H1 (cell line): ENCODE results near the gene KDR. TPM values are rescaled to one million over a fixed set of nuclear protein-coding genes. Genes with fewer than 3 reads are reported as not detected.

ENCODE experiments used
- CTCF ChIA-PET: fragments of 300-600 bp; sonication (Branson Sonifier 250); formaldehyde crosslinking; loops from one replicate; lab custom pipeline; 2021; ENCODE audit not compliant: partially characterized antibody; lab: Charles Lee
- POLR2A ChIA-PET: fragments of 300-600 bp; sonication (Branson Sonifier 250); formaldehyde crosslinking; loops from one replicate; lab custom pipeline; 2021; ENCODE audit warnings: inconsistent platforms; ENCODE audit not compliant: partially characterized antibody; lab: Charles Lee
- DNase-seq, 2 experiments: peaks; one replicate each; pipeline versions ENCODE4 v3.0.0 to v3.0.0-alpha.2; 2010 to 2022; ENCODE audit warnings: low spot score in 2 of 2, low read depth in 1 of 2, mixed read lengths in 1 of 2
- FAIRE-seq: peaks from 2 replicates; lab custom pipeline; 2011; peaks lifted over from hg19 to GRCh38; lab: Jason Lieb, UNC
- H2AFZ ChIP-seq: 2 replicates; pipeline ENCODE4 v1.8.1; 2012; ENCODE audit warnings: low read length, inconsistent platforms
- H2AK5ac ChIP-seq: 2 replicates; pipeline ENCODE4 v1.6.1; 2013; ENCODE audit warnings: low read depth, low read length
- H2BK120ac ChIP-seq: replicated peaks from 2 replicates; pipeline ENCODE3; 2013; ENCODE audit warnings: low read depth, low read length, inconsistent platforms
- H2BK12ac ChIP-seq: 2 replicates; pipeline ENCODE4 v1.6.1; 2013; ENCODE audit warnings: low read depth, low read length
- H2BK15ac ChIP-seq: 2 replicates; pipeline ENCODE4 v1.6.1; 2013; ENCODE audit warnings: low read length
- H2BK20ac ChIP-seq: 2 replicates; pipeline ENCODE4 v1.6.1; 2013; ENCODE audit warnings: low read length
- H2BK5ac ChIP-seq: 2 replicates; pipeline ENCODE4 v1.6.1; 2013; ENCODE audit warnings: low read depth, low read length
- H3K14ac ChIP-seq: 2 replicates; pipeline ENCODE4 v1.6.1; 2013; ENCODE audit warnings: inconsistent platforms; ENCODE audit not compliant: insufficient read length
- H3K18ac ChIP-seq: 2 replicates; pipeline ENCODE4 v1.6.1; 2013; ENCODE audit warnings: low read length; ENCODE audit errors: extremely low read depth
- H3K23ac ChIP-seq: 2 replicates; pipeline ENCODE4 v1.6.1; 2013; ENCODE audit warnings: inconsistent platforms; ENCODE audit not compliant: insufficient read length
- H3K23me2 ChIP-seq: 2 replicates; pipeline ENCODE4 v1.6.1; 2013; ENCODE audit warnings: low read depth, low read length
- H3K27ac ChIP-seq: 2 replicates; pipeline ENCODE4 v1.6.1; 2011; ENCODE audit warnings: low read depth, low read length, inconsistent platforms
- H3K27me3 ChIP-seq, 4 experiments: replicated peaks in 1 of 4; 1 replicate in 1 of 4; 2 replicates in 3 of 4; pipeline versions ENCODE4 v1.6.1 to v1.8.1; 2011 to 2013; ENCODE audit warnings: low read length in 3 of 4, mild to moderate bottlenecking in 3 of 4, inconsistent platforms in 2 of 4, mixed read lengths in 2 of 4, moderate library complexity in 1 of 4; ENCODE audit not compliant: control insufficient read depth in 3 of 4, insufficient read depth in 3 of 4; ENCODE audit errors: extremely low read depth in 1 of 4
- H3K36me3 ChIP-seq, 4 experiments: 2 replicates each; pipeline versions ENCODE4 v1.6.1 to v1.8.1; 2011 to 2013; ENCODE audit warnings: mild to moderate bottlenecking in 4 of 4, low read length in 3 of 4, moderate library complexity in 2 of 4, control low read depth in 1 of 4, inconsistent platforms in 1 of 4; ENCODE audit not compliant: insufficient read depth in 4 of 4, control insufficient read depth in 2 of 4
- H3K4ac ChIP-seq: replicated peaks from 2 replicates; pipeline ENCODE3; 2013; ENCODE audit warnings: low read length, low read depth, mixed read lengths, inconsistent platforms; ENCODE audit not compliant: insufficient read length
- H3K4me1 ChIP-seq, 4 experiments: replicated peaks in 1 of 4; 1 replicate in 1 of 4; 2 replicates in 3 of 4; pipeline versions ENCODE4 v1.6.1 to v1.8.1; 2011 to 2013; ENCODE audit warnings: low read length in 3 of 4, inconsistent platforms in 2 of 4, mixed read lengths in 1 of 4; ENCODE audit not compliant: insufficient read depth in 4 of 4, control insufficient read depth in 3 of 4
- H3K4me2 ChIP-seq, 2 experiments: 2 replicates each; pipeline versions ENCODE4 v1.6.1 to v1.8.1; 2011 to 2013; ENCODE audit warnings: low read depth in 2 of 2, low read length in 2 of 2, control low read depth in 1 of 2, inconsistent platforms in 1 of 2, mild to moderate bottlenecking in 1 of 2; ENCODE audit not compliant: insufficient read depth in 1 of 2
- H3K4me3 ChIP-seq, 4 experiments: fragments of 200-600, 300-600 bp in 1 of 4; sonication (generic), shearing (Covaris generic), sonication (Bioruptor Twin) in 1 of 4; 2 replicates each; pipeline versions ENCODE4 v1.5.1 to v1.8.1; 2011 to 2016; ENCODE audit warnings: low read length in 4 of 4, low read depth in 3 of 4, control low read depth in 2 of 4, inconsistent platforms in 2 of 4, mild to moderate bottlenecking in 2 of 4, mixed read lengths in 1 of 4, moderate library complexity in 1 of 4; ENCODE audit not compliant: insufficient read depth in 2 of 4; ENCODE audit errors: extremely low read depth in 1 of 4
- H3K56ac ChIP-seq: replicated peaks from 2 replicates; pipeline ENCODE3; 2013; ENCODE audit warnings: low read depth, mild to moderate bottlenecking, mixed read lengths, low read length, inconsistent platforms; ENCODE audit not compliant: insufficient read length
- H3K79me1 ChIP-seq: 2 replicates; pipeline ENCODE4 v1.6.1; 2013; ENCODE audit warnings: low read depth, low read length, control low read depth
- H3K79me2 ChIP-seq, 2 experiments: 2 replicates each; pipeline versions ENCODE4 v1.6.1 to v1.8.1; 2012 to 2013; ENCODE audit warnings: low read length in 2 of 2, mild to moderate bottlenecking in 2 of 2, inconsistent platforms in 1 of 2; ENCODE audit not compliant: insufficient read depth in 2 of 2, control insufficient read depth in 1 of 2
- H3K9ac ChIP-seq, 4 experiments: replicated peaks in 1 of 4; 1 replicate in 1 of 4; 2 replicates in 3 of 4; pipeline versions ENCODE4 v1.6.1 to v1.8.1; 2011 to 2013; ENCODE audit warnings: low read depth in 3 of 4, low read length in 3 of 4, control low read depth in 2 of 4, mild to moderate bottlenecking in 2 of 4, moderate library complexity in 2 of 4, inconsistent platforms in 1 of 4; ENCODE audit errors: extremely low read depth in 1 of 4
- H3K9me3 ChIP-seq, 2 experiments: 2 replicates each; pipeline versions ENCODE4 v1.6.1 to v1.8.1; 2012 to 2013; ENCODE audit warnings: mild to moderate bottlenecking in 2 of 2, moderate library complexity in 2 of 2, control low read depth in 1 of 2, inconsistent platforms in 1 of 2, low read depth in 1 of 2, low read length in 1 of 2, mixed read lengths in 1 of 2; ENCODE audit not compliant: insufficient read depth in 2 of 2
- H4K20me1 ChIP-seq, 2 experiments: replicated peaks in 1 of 2; 2 replicates each; pipeline versions ENCODE3 to v1.8.1; 2011 to 2013; ENCODE audit warnings: inconsistent platforms in 2 of 2, low read length in 2 of 2, mild to moderate bottlenecking in 1 of 2; ENCODE audit not compliant: insufficient read depth in 2 of 2, control insufficient read depth in 1 of 2
- H4K5ac ChIP-seq: 2 replicates; pipeline ENCODE4 v1.6.1; 2013; ENCODE audit warnings: low read length, low read depth, mixed read lengths, inconsistent platforms; ENCODE audit not compliant: insufficient read length
- H4K8ac ChIP-seq: 2 replicates; pipeline ENCODE4 v1.8.0; 2013; ENCODE audit warnings: mild to moderate bottlenecking, moderate library complexity, low read length, inconsistent platforms; ENCODE audit not compliant: insufficient read depth; ENCODE audit errors: extremely low read depth
- H4K91ac ChIP-seq: replicated peaks from 2 replicates; pipeline ENCODE3; 2013; ENCODE audit warnings: low read length, mixed read lengths, inconsistent platforms; ENCODE audit not compliant: insufficient read length
- CBX8 ChIP-seq: fragments of 300-800, 300-1000 bp; sonication (generic); IDR thresholded peaks from 2 replicates; pipeline ENCODE4 v1.7.1; 2016; ENCODE audit warnings: low read depth, low read length, borderline replicate concordance
- PHF8 ChIP-seq: fragments of 200-600 bp; sonication (generic); conservative IDR thresholded peaks from 2 replicates; pipeline ENCODE4 v1.7.1; 2012; ENCODE audit warnings: low read depth, mild to moderate bottlenecking, inconsistent platforms, low read length, moderate library complexity
- SIN3A ChIP-seq, 2 experiments: IDR thresholded peaks in 1 of 2; conservative IDR thresholded peaks in 1 of 2; 2 replicates each; pipeline ENCODE4 v1.6.1; 2011 to 2012; ENCODE audit warnings: low read length in 2 of 2, improper control_type of control experiment in 1 of 2, low read depth in 1 of 2, mild to moderate bottlenecking in 1 of 2
- TAF1 ChIP-seq: IDR thresholded peaks from 2 replicates; pipeline ENCODE4 v1.6.1; 2011; ENCODE audit warnings: mild to moderate bottlenecking, low read depth, low read length
- WGBS, 2 experiments: shearing (Covaris generic) in 1 of 2; methylation state at CpG; one replicate each; pipeline versions ENCODE4 v1.1.6 to v1.1.7; 2013 to 2015; ENCODE audit warnings: low lambda C conversion rate in 2 of 2, mixed read lengths in 2 of 2, inconsistent platforms in 1 of 2, low coverage in 1 of 2, missing lambda C conversion rate in 1 of 2; ENCODE audit not compliant: insufficient replicate concordance in 2 of 2, insufficient coverage in 1 of 2, insufficient read length in 1 of 2; ENCODE audit errors: extremely low coverage in 1 of 2, missing lambda C conversion rate in 1 of 2; 5-methylcytosine and 5-hydroxymethylcytosine counted together
- polyA plus RNA-seq, 7 experiments: library from polyadenylated mRNA; depleted of rRNA in 3 of 7; stranded (reverse) in 5 of 7; unstranded in 2 of 7; fragments of >200 nt in 5 of 7; fragments of 200-250 nt in 2 of 7; gene quantifications; 1 replicate in 5 of 7; 2 replicates in 1 of 7; 4 replicates in 1 of 7; pipeline versions ENCODE4 v1.2.1 to v1.2.3, GENCODE V29; 2011 to 2013; ENCODE audit warnings: missing spikeins in 2 of 7, mixed read lengths in 2 of 7
- total RNA-seq: library from RNA; stranded (reverse); fragmentation: NEBNext Ultra II Directional; extraction: Animal tissue kit (Norgen Biotek cat#: 25700); gene quantifications from 2 replicates; pipeline ENCODE4 v1.2.1, GENCODE V29; 2021

The KDR gene
- total and polyA plus RNA-seq, 2 of the 8 experiments (the other 6 are each of a cell fraction or from before 2014, with no cell fraction given), result 69.3 to 106 TPM

GRCh38 chr4:55124322-55125076 is 896 bp downstream of the KDR start:
- Histone ChIP-seq H3K9ac (peak overlapping the region in 3 of 4 experiments; percentile 29 to 67 (median 39); a peak in 5 of 7 replicates), H3K4ac (no peak overlapping the region), H3K56ac (no peak overlapping the region), H3K4me2 (peak overlapping the region; percentile 93 to 97), H2BK20ac (no peak overlapping the region), H2BK5ac (0 out of 2 replicates have a peak overlapping the region, but pooled peaks have one; percentile 19), H3K23ac (no peak overlapping the region), H4K8ac (peak overlapping the region; percentile 19; the same call in 1 of the 2 replicates), H3K14ac (no peak overlapping the region), H3K18ac (no peak overlapping the region), H3K27ac (no peak overlapping the region), H3K9me3 (no peaks in the 10 kb centered on the region)
- ChIA-PET POLR2A (interaction anchor here (0.7 to 2.1 kb wide), 10 partner anchors 8 to 308 kb away, joined by 3 to 5 read pairs (median 3); no protein-coding TSS in a partner anchor), CTCF (interaction anchor here (1.5 to 4.2 kb wide), 4 partner anchors 60 to 197 kb away, joined by 3 to 23 read pairs (median 6); no protein-coding TSS in a partner anchor)
- 4% methylated on average over 31 of the region's 34 CpGs; no CpG with 5 or more reads in 1 of the 2 experiments for WGBS, 2 experiments
- 0 out of 4 replicates have a peak, but pooled peaks of 1 of the 2 experiments have one; percentile 68 for TF ChIP-seq SIN3A (conservative IDR thresholded peaks at IDR 0.05 in 1 of 2, IDR thresholded peaks at IDR 0.05 in 1 of 2; ENCODE audit: low read depth in 1 of 2, low read length in 2 of 2)
- TF ChIP-seq CBX8, result no peak
- TF ChIP-seq TAF1, result no peak
- TF ChIP-seq PHF8, result 0 out of 2 replicates have a peak, but pooled peaks have one; percentile 4
- TF ChIP-seq, all 59 proteins: peak for 2
- Histone ChIP-seq H3K79me1 (peaks cover 3% of the 10 kb centered on the region; the same call in 1 of the 2 replicates), H3K36me3 (peaks cover 0 to 9% (median 3%) of the 10 kb centered on the region in 4 experiments; a peak in 3 of 8 replicates), H3K23me2 (peaks cover 13% of the 10 kb centered on the region), H3K4me1 (peaks cover 2 to 8% (median 4%) of the 10 kb centered on the region in 4 experiments; a peak in 4 of 7 replicates), H4K20me1 (peaks cover 7 to 15% of the 10 kb centered on the region in 2 experiments), H3K4me3 (peak overlapping the region; percentile 57 to 92 (median 84)), H2BK15ac (no peak overlapping the region), H3K79me2 (peaks cover 13 to 58% of the 10 kb centered on the region in 2 experiments), H4K91ac (no peak overlapping the region), H2BK12ac (no peak overlapping the region), H2AK5ac (no peak overlapping the region), H3K27me3 (peaks cover 0 to 6% (median 0%) of the 10 kb centered on the region in 4 experiments; a peak in 3 of 7 replicates), H2AFZ (no peak overlapping the region), H2BK120ac (no peak overlapping the region), H4K5ac (no peak overlapping the region)
- peak in 1 of 2 experiments; percentile 58 for DNase-seq
- FAIRE-seq, result no peak
